Measurements from ENCODE around the gene ATG10.

The ATG10 gene

GRCh38 chr5:82050955-82051354 is 79.1 kb downstream of the ATG10 start:
- TF ChIP-seq EZH2 (IDR thresholded peaks at IDR 0.05; ENCODE audit: borderline replicate concordance, low read depth, low read length, severe bottlenecking) (no peak), CTCF (IDR thresholded peaks at IDR 0.05; ENCODE audit: borderline replicate concordance, extremely low read depth, low read length, poor library complexity, severe bottlenecking) (no peak)
- H3K4me1 ChIP-seq (ENCODE audit: insufficient read depth, low read length) = no peaks in the 10 kb centered on the region; the same call in 1 of the 2 replicates
- H3K9me3 ChIP-seq (ENCODE audit: insufficient read depth, low read length, severe bottlenecking) = peaks cover 8% of the 10 kb centered on the region
- H3K4me3 ChIP-seq (ENCODE audit: low read depth in 1 of 2, low read length in 2 of 2) = no peak overlapping the region
- no peak overlapping the region for H3K9ac ChIP-seq (ENCODE audit: low read depth, low read length)
- H2AFZ ChIP-seq (ENCODE audit: low read depth, low read length) = no peak overlapping the region
- H3K79me2 ChIP-seq (ENCODE audit: insufficient read depth, low read length) = peaks cover 33% of the 10 kb centered on the region
- no peak overlapping the region for H3K27ac ChIP-seq (ENCODE audit: low read length)
- ATAC-seq (ENCODE audit: insufficient read depth, low read depth) (peak; percentile 39; the same call in 1 of the 3 replicates), DNase-seq (no peak)
- H3K27me3 ChIP-seq (ENCODE audit: insufficient read depth, low read length, poor library complexity) = no peaks in the 10 kb centered on the region
- no peaks in the 10 kb centered on the region for H4K20me1 ChIP-seq (ENCODE audit: insufficient read depth, low read length)
- H3K4me2 ChIP-seq (ENCODE audit: insufficient read depth, low read length) = no peak overlapping the region
- peaks cover 3% of the 10 kb centered on the region; the same call in 1 of the 2 replicates for H3K36me3 ChIP-seq (ENCODE audit: insufficient read depth, low read length)

- Histone ChIP-seq H2AFZ (ENCODE audit: low read depth, low read length) (no peak overlapping the region), H3K4me2 (ENCODE audit: insufficient read depth, low read length) (no peak overlapping the region), H3K4me1 (ENCODE audit: insufficient read depth, low read length) (no peaks in the 10 kb centered on the region; the same call in 1 of the 2 replicates), H3K9me3 (ENCODE audit: insufficient read depth, low read length, severe bottlenecking) (no peaks in the 10 kb centered on the region), H3K9ac (ENCODE audit: low read depth, low read length) (no peak overlapping the region), H4K20me1 (ENCODE audit: insufficient read depth, low read length) (no peaks in the 10 kb centered on the region), H3K27ac (ENCODE audit: low read length) (no peak overlapping the region), H3K36me3 (ENCODE audit: insufficient read depth, low read length) (no peaks in the 10 kb centered on the region), H3K4me3 (ENCODE audit: low read depth in 1 of 2, low read length in 2 of 2) (no peak overlapping the region), H3K27me3 (ENCODE audit: insufficient read depth, low read length, poor library complexity) (no peaks in the 10 kb centered on the region), H3K79me2 (ENCODE audit: insufficient read depth, low read length) (peaks cover 32% of the 10 kb centered on the region)
- no peak for TF ChIP-seq CTCF (IDR thresholded peaks at IDR 0.05; ENCODE audit: borderline replicate concordance, extremely low read depth, low read length, poor library complexity, severe bottlenecking)
- no peak for TF ChIP-seq EZH2 (IDR thresholded peaks at IDR 0.05; ENCODE audit: borderline replicate concordance, low read depth, low read length, severe bottlenecking)
- ATAC-seq (ENCODE audit: insufficient read depth, low read depth) = peak; percentile 24; the same call in 1 of the 3 replicates
- DNase-seq = no peak
Observed at GRCh38 chr5:82054004-82054710, 82.3 kb downstream of the ATG10 start.

- Histone ChIP-seq H3K27ac (ENCODE audit: low read length) (no peak overlapping the region), H3K27me3 (ENCODE audit: insufficient read depth, low read length, poor library complexity) (no peaks in the 10 kb centered on the region), H3K79me2 (ENCODE audit: insufficient read depth, low read length) (peaks cover 29% of the 10 kb centered on the region), H3K9me3 (ENCODE audit: insufficient read depth, low read length, severe bottlenecking) (no peaks in the 10 kb centered on the region), H3K4me1 (ENCODE audit: insufficient read depth, low read length) (no peaks in the 10 kb centered on the region; the same call in 1 of the 2 replicates), H4K20me1 (ENCODE audit: insufficient read depth, low read length) (no peaks in the 10 kb centered on the region), H2AFZ (ENCODE audit: low read depth, low read length) (no peak overlapping the region), H3K4me2 (ENCODE audit: insufficient read depth, low read length) (no peak overlapping the region), H3K36me3 (ENCODE audit: insufficient read depth, low read length) (no peaks in the 10 kb centered on the region), H3K9ac (ENCODE audit: low read depth, low read length) (no peak overlapping the region), H3K4me3 (ENCODE audit: low read depth in 1 of 2, low read length in 2 of 2) (no peak overlapping the region)
- no peak for ATAC-seq (ENCODE audit: insufficient read depth, low read depth)
- no peak for TF ChIP-seq EZH2 (IDR thresholded peaks at IDR 0.05; ENCODE audit: borderline replicate concordance, low read depth, low read length, severe bottlenecking)
- no peak for TF ChIP-seq CTCF (IDR thresholded peaks at IDR 0.05; ENCODE audit: borderline replicate concordance, extremely low read depth, low read length, poor library complexity, severe bottlenecking)
- no peak for DNase-seq
Observed at GRCh38 chr5:82057051-82057450, 85.2 kb downstream of the ATG10 start.
